Fibroblast of upper back skin (primary cell): ENCODE data around the gene CGA.

Experiments used
- DNase-seq: peaks from one replicate; pipeline ENCODE4 v3.0.0-alpha.2; 2013

Gene CGA

GRCh38 chr6:87082160-87082721 lies 12.7 kb downstream of the CGA start:
- DNase-seq = no peak

- DNase-seq = peak; percentile 53
Measured at GRCh38 chr6:87078983-87079616, 15.8 kb downstream of the CGA start.

DNA sequence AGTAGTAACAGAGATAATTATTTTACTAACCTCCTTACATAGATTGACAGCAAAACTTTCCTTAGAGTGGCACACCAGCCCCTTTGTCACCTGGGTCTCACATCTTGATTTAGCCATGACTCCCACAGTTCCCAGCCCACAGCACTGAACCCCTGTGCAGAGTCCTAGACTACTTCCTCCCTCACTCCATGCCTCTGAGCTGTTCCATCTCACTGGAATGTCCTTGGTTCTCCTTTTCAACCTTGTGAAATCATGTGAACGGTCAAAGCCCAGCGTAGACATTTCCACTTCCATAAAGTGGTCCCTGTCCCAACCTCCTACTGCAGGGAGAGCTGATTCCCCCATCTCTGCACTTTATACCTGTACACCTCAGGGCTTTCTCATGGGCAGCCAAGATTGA lies 19.7 kb downstream of the CGA start:
- no peak for DNase-seq

GRCh38 chr6:87074101-87074621 lies 20.7 kb downstream of the CGA start:
- no peak for DNase-seq

DNA sequence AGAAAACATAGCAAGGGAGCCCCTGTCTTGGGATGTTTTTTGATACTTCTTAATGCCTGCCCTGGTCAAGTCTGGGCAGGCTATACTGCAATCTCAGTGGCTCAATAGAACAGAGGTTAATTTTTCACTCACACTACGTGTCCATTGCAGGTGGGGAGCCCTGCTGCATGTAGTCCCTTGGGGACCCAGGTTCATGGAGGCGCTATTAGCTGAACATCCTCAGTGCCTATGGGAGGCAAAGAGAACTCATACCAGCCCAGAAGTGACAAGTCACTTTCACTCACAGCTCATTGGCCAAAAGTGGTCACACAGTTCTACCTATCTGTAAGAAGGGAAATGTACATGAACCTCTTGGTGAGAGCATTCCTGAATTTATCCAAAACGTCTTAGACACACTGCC lies 23.2 kb downstream of the CGA start:
- DNase-seq = no peak

GRCh38 chr6:87070741-87071140 lies 24.2 kb downstream of the CGA start:
- DNase-seq = no peak

DNA sequence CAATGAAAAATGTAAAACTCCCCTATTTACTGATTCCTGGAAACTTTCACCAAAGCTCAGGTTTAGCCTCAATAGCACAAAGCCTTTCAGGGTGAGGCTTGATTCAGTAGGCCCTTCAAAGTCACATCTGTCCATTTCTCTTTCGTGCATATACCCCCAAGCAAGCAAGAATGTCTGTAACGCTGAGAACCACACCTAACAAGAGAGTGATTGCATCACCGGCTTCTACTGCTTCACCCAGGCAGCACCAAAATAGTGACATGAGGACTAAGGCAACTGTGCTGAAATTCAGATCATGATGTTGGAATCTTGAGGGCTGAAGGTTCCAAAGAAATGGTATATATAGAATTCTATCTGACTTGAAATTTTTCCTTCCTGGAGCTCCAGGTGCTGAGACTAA lies 26.1 kb downstream of the CGA start:
- no peak for DNase-seq

GRCh38 chr6:87066449-87067333 lies 28.2 kb downstream of the CGA start:
- peak; percentile 65 for DNase-seq

- no peak for DNase-seq
Measured at GRCh38 chr6:87065117-87065516, 29.8 kb downstream of the CGA start.

DNA sequence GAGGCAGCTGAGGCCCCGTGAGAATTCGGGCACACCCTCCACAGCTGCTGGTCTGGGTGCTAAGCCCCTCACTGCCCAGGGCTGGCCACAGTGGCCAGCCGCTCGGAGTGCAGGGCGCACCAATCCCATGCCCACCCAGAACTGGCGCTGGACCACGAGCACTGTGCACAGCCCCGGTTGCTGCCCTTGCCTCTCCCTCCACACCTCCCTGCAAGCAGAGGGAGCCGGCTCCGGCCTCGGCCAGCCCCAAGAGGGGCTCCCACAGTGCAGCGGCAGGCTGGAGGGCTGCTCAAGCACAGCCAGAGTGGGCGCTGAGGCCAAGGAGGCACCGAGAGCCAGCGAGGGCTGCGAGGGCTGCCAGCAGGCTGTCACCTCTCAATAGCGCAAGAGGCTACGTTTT lies 35.0 kb downstream of the CGA start:
- DNase-seq = no peak

DNA sequence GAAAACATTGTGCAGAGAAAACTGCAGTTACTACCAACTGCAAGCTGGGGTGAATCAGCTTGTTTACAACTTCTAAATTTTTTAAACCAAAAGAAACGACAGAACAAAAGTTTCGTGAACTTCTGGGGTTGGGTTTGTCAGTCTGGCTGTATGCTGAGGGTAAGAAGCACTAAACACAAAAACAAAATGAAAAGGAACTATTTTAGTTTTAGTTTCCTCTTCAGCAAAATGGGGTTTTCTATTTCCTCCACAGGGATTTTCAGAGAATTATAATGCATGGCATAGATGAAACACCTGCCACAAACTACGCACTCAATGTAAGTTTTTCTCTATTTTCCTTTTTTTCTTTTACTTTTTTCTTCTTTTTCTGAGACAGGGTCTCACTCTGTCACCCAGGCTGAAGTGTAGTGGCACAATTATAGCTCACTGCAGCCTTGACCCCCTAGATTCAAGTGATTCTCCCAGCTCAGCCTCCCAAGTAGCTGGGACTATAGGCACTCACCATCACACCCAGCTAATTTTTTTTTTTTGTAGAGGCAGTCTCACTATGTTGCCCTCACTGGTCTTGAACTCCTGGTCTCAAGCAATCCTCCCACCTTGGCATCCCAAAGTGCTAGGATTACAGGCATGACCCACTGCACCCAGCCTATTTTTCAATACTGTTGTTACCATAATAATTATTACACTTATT lies 40.6 kb downstream of the CGA start:
- DNase-seq = no peak

DNA sequence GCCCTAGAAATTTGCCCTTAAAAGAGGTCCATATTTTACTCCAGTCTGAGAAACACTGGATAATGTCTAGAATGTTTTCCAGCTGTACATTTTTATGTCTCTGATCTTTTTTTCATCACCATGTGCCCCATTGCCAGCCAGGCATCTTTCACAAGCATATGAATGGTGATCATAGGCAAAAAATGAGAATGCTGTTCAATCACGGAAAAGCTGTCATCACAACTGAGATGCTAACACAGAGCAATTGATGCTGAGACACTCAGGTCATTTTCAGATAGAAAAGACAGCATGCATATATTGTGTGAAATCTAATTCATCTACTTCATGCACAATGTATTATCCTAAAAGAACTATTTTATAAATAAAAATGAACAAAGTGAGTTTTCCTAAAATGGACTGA lies 41.6 kb downstream of the CGA start:
- no peak for DNase-seq

- DNase-seq = no peak
Measured at GRCh38 chr6:87049779-87050178, 45.1 kb downstream of the CGA start.

GRCh38 chr6:87045521-87046075 lies 49.3 kb downstream of the CGA start:
- no peak for DNase-seq

- no peak for DNase-seq
Measured at GRCh38 chr6:87040729-87041128, 54.2 kb downstream of the CGA start.
